HepG2 (cell line): ENCODE measurements around the gene GPT2. TPM values are rescaled to one million over a fixed set of nuclear protein-coding genes. Genes with fewer than 3 reads are reported as not detected.
A peak's percentile ranks its signal among the peaks of the same experiment; 100 is the strongest.

ENCODE experiments used
- AKAP8 ChIP-seq: sonication (generic); formaldehyde crosslinking; IDR thresholded peaks from 2 replicates; pipeline ENCODE4 v1.5.1; 2020; ENCODE audit warnings: mild to moderate bottlenecking, missing genetic modification reagents
- DMAP1 ChIP-seq: IDR thresholded peaks from 2 replicates; pipeline ENCODE4 v1.6.1; 2016
- E2F5 ChIP-seq: sonication (generic); formaldehyde crosslinking; conservative IDR thresholded peaks from 2 replicates; pipeline ENCODE4 v1.4.0; 2020; ENCODE audit warnings: missing genetic modification reagents
- HNF4A ChIP-seq: sonication (generic); formaldehyde crosslinking; IDR thresholded peaks from 2 replicates; pipeline ENCODE4 v1.4.0; 2020; ENCODE audit warnings: missing genetic modification reagents
- NFYC ChIP-seq: IDR thresholded peaks from 2 replicates; pipeline ENCODE4 v1.6.1; 2016; ENCODE audit warnings: missing genetic modification reagents, missing compliant biosample characterization
- ONECUT2 ChIP-seq: sonication (generic); formaldehyde crosslinking; IDR thresholded peaks from 2 replicates; pipeline ENCODE4 v1.4.0; 2020; ENCODE audit warnings: missing genetic modification reagents
- PITX1 ChIP-seq: sonication (generic); formaldehyde crosslinking; IDR thresholded peaks from 2 replicates; pipeline ENCODE4 v1.5.1; 2020; ENCODE audit warnings: mild to moderate bottlenecking, missing genetic modification reagents
- PRDM10 ChIP-seq: sonication (generic); formaldehyde crosslinking; IDR thresholded peaks from 2 replicates; pipeline ENCODE4 v1.4.0; 2020; ENCODE audit warnings: low read depth, missing genetic modification reagents
- RAD21 ChIP-seq: fragments of 450-650 bp; formaldehyde crosslinking; IDR thresholded peaks from 2 replicates; pipeline ENCODE4 v1.5.0; 2020; ENCODE audit warnings: mild to moderate bottlenecking
- TOPORS ChIP-seq: sonication (generic); formaldehyde crosslinking; IDR thresholded peaks from 2 replicates; pipeline ENCODE4 v1.8.0; 2023; ENCODE audit warnings: mild to moderate bottlenecking, missing genetic modification reagents
- ZBTB38 ChIP-seq: sonication (generic); formaldehyde crosslinking; IDR thresholded peaks from 2 replicates; pipeline ENCODE4 v1.5.1; 2020; ENCODE audit warnings: mild to moderate bottlenecking, missing genetic modification reagents
- ZFP82 ChIP-seq: sonication (generic); formaldehyde crosslinking; IDR thresholded peaks from 2 replicates; pipeline ENCODE4 v1.5.1; 2020; ENCODE audit warnings: mild to moderate bottlenecking, missing genetic modification reagents, borderline replicate concordance
- ZFYVE20 ChIP-seq: sonication (generic); formaldehyde crosslinking; IDR thresholded peaks from 2 replicates; pipeline ENCODE4 v1.8.0; 2023; ENCODE audit warnings: low read depth, mild to moderate bottlenecking, moderate library complexity, missing genetic modification reagents, borderline replicate concordance
- ZMYM2 ChIP-seq: sonication (generic); formaldehyde crosslinking; IDR thresholded peaks from 2 replicates; pipeline ENCODE4 v1.8.0; 2022; ENCODE audit warnings: mild to moderate bottlenecking, missing genetic modification reagents
- ZNF225 ChIP-seq: sonication (generic); formaldehyde crosslinking; IDR thresholded peaks from 2 replicates; pipeline ENCODE4 v1.4.0; 2020; ENCODE audit warnings: mild to moderate bottlenecking, missing genetic modification reagents
- ZNF281 ChIP-seq: sonication (generic); formaldehyde crosslinking; IDR thresholded peaks from 2 replicates; pipeline ENCODE4 v1.4.0; 2020; ENCODE audit warnings: missing genetic modification reagents, borderline replicate concordance
- ZNF329 ChIP-seq: sonication (generic); formaldehyde crosslinking; IDR thresholded peaks from 2 replicates; pipeline ENCODE4 v1.9.0; 2021; ENCODE audit warnings: low read depth, mild to moderate bottlenecking, missing genetic modification reagents
- ZNF383 ChIP-seq: sonication (generic); formaldehyde crosslinking; IDR thresholded peaks from 2 replicates; pipeline ENCODE4 v1.4.0; 2020; ENCODE audit warnings: missing genetic modification reagents, mild to moderate bottlenecking, borderline replicate concordance
- ZNF430 ChIP-seq: sonication (generic); formaldehyde crosslinking; IDR thresholded peaks from 2 replicates; pipeline ENCODE4 v1.9.0; 2021; ENCODE audit warnings: mild to moderate bottlenecking, missing genetic modification reagents
- ZNF598 ChIP-seq: sonication (generic); formaldehyde crosslinking; IDR thresholded peaks from 2 replicates; pipeline ENCODE4 v1.5.1; 2020; ENCODE audit warnings: mild to moderate bottlenecking, missing genetic modification reagents, borderline replicate concordance
- ZNF776 ChIP-seq: sonication (generic); formaldehyde crosslinking; IDR thresholded peaks from 2 replicates; pipeline ENCODE4 v1.4.0; 2020; ENCODE audit warnings: mild to moderate bottlenecking, missing genetic modification reagents
- ZNF780A ChIP-seq: sonication (generic); formaldehyde crosslinking; IDR thresholded peaks from 2 replicates; pipeline ENCODE4 v1.8.0; 2022; ENCODE audit warnings: mild to moderate bottlenecking, missing genetic modification reagents, moderate library complexity
- polyA plus RNA-seq, 8 experiments: library from polyadenylated mRNA; depleted of rRNA in 3 of 8; stranded (reverse) in 7 of 8; unstranded in 1 of 8; fragments of >200 nt; fragmentation: Illumina TruSeq in 4 of 8; extraction: Trizol in 4 of 8; gene quantifications; 2 replicates each; pipeline versions ENCODE4 v1.2.1 to v1.2.3, GENCODE V29; 2011 to 2016; ENCODE audit warnings: low read depth in 4 of 8, missing spikeins in 1 of 8, mixed read lengths in 1 of 8; ENCODE audit not compliant: insufficient read depth in 1 of 8
- total RNA-seq, 5 experiments: library from RNA; depleted of rRNA; stranded (reverse); fragments of >200 nt; fragmentation: Illumina TruSeq; extraction: Trizol; gene quantifications; 2 replicates each; pipeline ENCODE4 v1.2.3, GENCODE V29; 2016; ENCODE audit warnings: low read depth in 1 of 5
- TF ChIP-seq, protein P1 (sequence below): sonication (generic); formaldehyde crosslinking; IDR thresholded peaks from 2 replicates; pipeline ENCODE4 v1.9.0; 2021; ENCODE audit warnings: missing genetic modification reagents, mild to moderate bottlenecking, borderline replicate concordance
- TF ChIP-seq, protein P2 (sequence below): IDR thresholded peaks from 2 replicates; pipeline ENCODE4 v1.6.1; 2016; ENCODE audit warnings: mild to moderate bottlenecking, missing biosample characterization, missing genetic modification reagents

The GPT2 gene
- total and polyA plus RNA-seq, 2 of the 13 experiments (the other 11 are each of a cell fraction or from before 2014, with no cell fraction given), result 138 to 267 TPM

DNA sequence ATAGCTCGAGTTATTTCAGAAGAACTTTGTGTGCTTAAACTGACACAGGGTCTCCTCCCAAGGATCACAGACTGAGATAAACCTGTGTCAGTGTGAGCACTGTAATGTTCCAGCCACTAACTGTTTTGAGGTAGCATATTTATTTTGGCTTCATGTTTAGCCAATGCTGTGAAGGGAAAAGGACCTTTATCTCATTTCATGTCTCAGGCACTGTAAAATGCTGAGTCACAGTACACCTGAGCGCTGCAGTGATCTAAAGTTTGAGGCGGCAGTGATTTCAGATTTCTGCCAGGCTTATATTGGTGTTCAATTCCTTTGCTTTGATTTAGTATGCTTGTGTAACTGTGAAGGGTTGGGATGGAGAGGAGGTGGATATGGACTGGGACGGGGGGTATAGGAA, 92.4 kb downstream of the GPT2 start (continued):
- TF ChIP-seq E2F5 (CRISPR knock-in tag) (no peak), HNF4A (CRISPR knock-in tag) (no peak), NFYC (CRISPR knock-in tag) (0 out of 2 replicates have a peak, but pooled peaks have one; percentile 27), ZNF329 (CRISPR knock-in tag) (no peak), ZMYM2 (no peak), DMAP1 (CRISPR knock-in tag) (no peak), ZNF780A (CRISPR knock-in tag) (no peak), ZNF430 (no peak), ZFYVE20 (no peak), ZFP82 (CRISPR knock-in tag) (no peak), ZNF776 (CRISPR knock-in tag) (no peak), ZNF598 (CRISPR knock-in tag) (no peak), TOPORS (no peak), ZNF383 (CRISPR knock-in tag) (no peak), PITX1 (CRISPR knock-in tag) (no peak), ZNF225 (CRISPR knock-in tag) (no peak), RAD21 (CRISPR knock-in tag) (no peak), ZBTB38 (no peak), ONECUT2 (no peak), ZNF281 (CRISPR knock-in tag) (no peak), AKAP8 (no peak), PRDM10 (CRISPR knock-in tag) (no peak)
- TF ChIP-seq, protein P1, sequence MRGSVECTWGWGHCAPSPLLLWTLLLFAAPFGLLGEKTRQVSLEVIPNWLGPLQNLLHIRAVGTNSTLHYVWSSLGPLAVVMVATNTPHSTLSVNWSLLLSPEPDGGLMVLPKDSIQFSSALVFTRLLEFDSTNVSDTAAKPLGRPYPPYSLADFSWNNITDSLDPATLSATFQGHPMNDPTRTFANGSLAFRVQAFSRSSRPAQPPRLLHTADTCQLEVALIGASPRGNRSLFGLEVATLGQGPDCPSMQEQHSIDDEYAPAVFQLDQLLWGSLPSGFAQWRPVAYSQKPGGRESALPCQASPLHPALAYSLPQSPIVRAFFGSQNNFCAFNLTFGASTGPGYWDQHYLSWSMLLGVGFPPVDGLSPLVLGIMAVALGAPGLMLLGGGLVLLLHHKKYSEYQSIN, result no peak
- TF ChIP-seq, protein P2, sequence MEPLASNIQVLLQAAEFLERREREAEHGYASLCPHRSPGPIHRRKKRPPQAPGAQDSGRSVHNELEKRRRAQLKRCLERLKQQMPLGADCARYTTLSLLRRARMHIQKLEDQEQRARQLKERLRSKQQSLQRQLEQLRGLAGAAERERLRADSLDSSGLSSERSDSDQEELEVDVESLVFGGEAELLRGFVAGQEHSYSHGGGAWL (CRISPR knock-in tag), result no peak
